ENCODE data around the gene MYO18A.

Gene MYO18A

DNA sequence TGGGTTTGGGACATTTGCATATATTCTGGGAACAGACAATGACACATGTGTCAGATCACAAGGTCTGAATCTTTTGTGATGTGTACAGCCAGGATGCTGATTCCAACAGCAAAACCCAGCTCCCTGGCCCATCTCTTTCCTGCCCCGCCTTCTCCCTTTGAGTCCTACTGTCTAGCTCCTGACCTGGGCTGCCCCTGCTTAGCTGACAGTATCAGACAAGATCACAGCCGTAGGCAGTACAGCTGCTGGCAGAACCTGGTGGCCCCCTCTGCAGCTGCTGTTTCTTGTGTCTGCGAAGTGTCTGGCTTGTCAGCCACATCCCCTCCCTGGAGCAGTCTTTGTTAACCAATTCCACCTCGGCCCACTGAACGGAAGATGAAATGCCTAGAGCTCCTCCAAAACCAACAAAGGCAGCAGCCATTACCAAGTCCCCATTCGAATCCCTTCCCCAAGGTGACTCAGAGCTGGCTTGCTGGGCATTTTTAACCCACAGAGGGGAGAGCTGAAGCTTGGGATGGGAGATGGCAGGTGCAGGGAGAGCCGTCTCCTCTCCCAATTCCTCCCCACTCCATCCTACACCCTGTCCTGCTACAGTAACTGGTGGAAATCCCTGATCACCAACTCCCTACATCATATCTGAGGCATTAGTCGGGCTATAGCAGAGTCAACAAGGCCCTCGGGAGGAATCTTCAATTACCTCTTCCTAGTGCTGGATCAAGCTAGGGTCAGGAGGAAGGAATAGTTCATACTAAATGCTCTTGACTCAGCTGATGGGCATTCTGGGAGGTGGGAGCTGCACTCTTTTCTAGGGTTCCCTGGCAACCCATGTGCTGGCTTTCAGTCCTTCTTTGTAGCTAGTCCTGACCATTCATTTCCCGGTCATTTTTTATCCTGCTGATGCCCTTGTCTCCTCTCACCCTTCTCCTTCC is 131.5 kb downstream of the MYO18A start:
- DNase-seq, result no peak

- DNase-seq, result no peak
These were observed 133.7 kb downstream of the MYO18A start for GRCh38 chr17:29046473-29046839.

DNA sequence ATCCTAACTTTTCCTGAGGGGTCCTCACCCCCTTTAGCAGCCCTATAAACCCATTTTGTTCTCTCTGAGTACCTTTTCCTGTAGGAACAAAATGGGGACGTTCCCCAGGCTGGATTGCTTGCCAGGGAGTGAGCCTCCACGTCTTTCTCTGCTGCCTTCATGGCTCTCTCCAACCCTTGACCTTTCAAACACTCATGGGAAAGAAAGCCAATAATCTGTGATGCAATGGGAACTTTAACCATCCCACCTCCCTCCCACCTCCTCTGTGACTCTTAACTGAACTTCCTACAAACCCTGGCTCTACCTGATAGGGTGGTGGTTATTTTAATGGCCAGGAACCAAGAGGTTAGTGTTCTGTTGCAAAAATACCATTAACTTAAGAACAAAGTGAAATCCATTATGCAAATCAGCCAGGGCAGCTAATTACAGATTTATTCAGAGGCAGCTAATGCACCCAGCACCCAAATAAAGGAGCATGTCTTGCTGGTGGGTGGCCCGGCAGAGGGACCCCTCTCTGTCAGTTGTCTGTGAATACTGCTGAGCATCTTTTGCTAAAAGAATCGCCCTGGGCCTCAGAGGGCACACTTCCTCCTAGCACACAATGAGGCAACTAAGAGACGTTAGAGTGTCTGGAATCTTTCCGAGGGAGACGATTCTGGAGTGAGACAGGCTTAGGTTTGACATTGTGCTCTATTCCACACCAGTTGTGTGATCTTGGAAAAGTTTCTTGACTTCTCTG is 134.3 kb downstream of the MYO18A start:
- no peak for DNase-seq

GRCh38 chr17:29045026-29045425 is 135.2 kb downstream of the MYO18A start:
- DNase-seq, result no peak

GRCh38 chr17:29043539-29044145 is 136.6 kb downstream of the MYO18A start:
- DNase-seq, result no peak

- DNase-seq, result peak; percentile 76
These were observed 137.3 kb downstream of the MYO18A start, which contains the start of gene PIPOX for GRCh38 chr17:29042679-29043538. Gene PIPOX, plus strand, starts transcription at chr17:29043141. Its CDS starts 85 bp downstream, at chr17:29043226.

GRCh38 chr17:29042026-29042678 is 138.0 kb downstream of the MYO18A start:
- no peak for DNase-seq

GRCh38 chr17:29041571-29041970 is 138.6 kb downstream of the MYO18A start:
- DNase-seq, result no peak

DNA sequence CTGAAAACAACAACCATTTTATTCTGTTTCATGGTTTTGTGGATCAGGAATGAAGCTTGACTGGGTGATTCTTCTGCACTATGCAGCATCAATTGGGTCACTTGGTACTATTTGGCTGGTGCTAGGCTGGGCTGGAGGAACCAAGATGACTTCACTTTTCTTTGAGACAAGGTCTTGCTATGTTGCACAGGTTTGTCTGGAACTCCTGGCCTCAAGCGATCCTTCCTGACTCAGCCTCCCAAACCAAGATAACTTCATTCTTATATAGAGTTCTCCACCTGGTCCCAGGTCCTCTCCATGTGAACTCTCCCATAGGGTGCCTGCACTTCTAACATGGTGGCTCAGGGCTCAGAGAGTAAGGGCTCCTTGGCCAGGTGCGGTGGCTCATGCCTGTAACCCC is 139.1 kb downstream of the MYO18A start:
- DNase-seq, result no peak

DNA sequence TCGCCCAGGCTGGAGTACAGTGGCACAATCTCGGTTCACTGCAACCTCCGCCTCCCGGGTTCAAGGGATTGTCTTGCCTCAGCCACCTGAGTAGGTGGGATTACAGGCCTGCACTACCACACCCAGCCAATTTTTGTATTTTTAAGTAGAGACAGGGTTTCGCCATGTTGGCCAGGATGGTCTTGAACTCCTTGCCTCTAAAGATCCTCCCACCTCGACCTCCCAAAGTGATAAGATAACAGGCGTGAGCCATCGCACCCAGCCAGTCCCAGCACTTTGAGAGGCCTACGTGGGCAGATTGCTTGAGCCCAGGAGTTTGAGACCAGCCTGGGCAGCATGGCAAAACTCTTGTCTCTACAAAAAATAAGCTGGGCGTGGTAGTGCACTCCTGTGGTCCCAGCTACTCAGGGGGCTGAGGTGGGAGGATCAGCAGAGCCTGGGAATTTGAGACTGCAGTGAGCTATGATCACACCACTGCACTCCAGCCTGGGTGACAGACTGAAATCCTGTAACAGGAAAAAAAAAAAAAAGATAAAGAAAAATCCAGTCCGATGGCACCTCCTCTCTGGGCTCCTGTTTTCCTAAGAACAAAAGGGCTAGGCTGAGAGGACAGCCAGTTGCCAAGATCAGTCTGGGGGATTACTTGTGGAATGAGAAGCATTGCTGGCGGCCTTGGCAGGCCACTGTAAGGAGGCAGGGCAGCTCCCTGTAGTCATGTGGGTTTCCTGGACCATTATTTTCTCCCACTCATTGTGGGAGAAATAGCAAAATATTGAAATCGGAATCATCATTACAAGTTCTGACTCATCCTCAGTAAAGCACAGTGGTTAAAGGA is 140.2 kb downstream of the MYO18A start:
- DNase-seq, result no peak

GRCh38 chr17:29038085-29038795 is 142.0 kb downstream of the MYO18A start:
- no peak for DNase-seq

- DNase-seq, result no peak
These were observed 142.5 kb downstream of the MYO18A start for GRCh38 chr17:29037739-29038084.

DNA sequence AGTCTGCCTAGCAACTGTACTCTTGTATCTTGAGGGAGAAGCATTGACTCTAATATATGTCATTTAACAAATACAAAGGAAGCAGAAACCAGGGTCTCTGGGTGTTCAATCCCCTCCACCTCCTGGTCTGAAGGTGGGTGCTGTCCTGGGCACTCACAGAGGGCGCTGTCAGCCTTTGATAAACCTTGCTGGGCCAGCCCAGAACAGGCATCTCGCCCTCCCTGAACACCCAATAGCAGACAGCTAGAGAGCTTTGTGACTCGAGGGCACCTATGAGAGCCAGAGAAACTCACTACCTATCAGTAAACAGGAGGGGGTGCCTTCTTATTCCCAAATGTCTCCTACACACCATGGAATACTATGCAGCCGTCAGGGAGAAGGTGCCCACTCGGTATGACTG is 143.6 kb downstream of the MYO18A start:
- DNase-seq, result no peak

DNA sequence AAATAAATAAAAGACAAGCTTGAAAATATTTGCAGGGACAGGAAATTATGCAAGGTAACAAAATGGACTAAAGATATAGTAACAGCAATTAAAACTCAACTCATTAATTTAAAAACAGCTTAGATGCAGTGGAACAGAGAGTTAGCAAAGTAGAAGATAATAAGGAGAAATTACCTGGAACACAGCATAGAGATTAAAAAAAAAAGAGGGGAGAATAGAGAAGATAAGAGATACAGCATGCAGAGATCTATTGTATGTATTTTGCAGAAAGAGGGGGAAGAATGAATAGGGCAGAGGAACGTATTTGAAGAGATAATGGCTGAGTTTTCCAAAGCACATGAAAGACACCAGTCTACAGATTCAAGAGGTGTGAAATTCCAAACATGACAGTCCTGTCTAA is 145.7 kb downstream of the MYO18A start:
- DNase-seq, result no peak

GRCh38 chr17:29032857-29033197 is 147.4 kb downstream of the MYO18A start:
- DNase-seq, result no peak

DNA sequence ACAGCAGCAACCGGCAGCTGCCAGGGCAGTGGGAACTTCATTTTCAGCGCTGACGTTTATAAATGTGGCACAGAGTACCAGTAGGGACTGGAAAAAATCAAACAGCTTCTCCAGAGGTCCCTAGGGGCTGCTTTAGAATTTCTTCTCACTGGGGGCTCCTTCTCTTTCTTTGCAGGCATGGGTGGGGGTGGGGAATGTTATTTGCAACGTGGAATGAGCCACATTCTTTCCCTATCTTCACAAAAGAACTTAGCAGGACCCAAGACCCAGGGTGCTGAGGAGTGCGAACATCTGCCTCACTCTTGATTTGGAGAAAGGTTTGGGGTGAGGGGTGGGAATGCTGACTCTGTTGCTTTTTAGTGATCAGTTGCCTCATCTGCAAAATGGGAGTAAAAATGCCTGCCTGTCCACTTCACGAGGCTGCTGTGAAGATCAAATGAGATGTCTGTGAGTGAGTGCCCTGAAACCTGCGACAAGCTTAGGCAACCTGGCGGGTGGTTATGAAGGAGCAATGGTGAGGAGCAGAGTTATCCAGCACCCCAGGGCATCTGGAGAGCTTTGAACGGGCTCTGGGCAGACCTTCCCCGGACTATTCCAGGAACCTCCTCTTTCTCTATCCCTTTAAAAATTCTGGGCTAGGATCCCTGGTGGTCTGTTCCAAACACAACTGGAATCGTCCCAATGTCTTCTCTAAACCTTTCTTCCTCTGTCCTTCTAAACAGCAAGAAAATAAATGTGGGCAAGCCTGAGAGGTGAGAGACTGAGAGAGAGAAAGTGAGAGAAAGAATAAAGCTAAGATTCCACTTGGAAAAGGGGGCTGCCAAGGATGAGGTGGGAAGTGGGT is 148.0 kb downstream of the MYO18A start:
- DNase-seq, result no peak

DNA sequence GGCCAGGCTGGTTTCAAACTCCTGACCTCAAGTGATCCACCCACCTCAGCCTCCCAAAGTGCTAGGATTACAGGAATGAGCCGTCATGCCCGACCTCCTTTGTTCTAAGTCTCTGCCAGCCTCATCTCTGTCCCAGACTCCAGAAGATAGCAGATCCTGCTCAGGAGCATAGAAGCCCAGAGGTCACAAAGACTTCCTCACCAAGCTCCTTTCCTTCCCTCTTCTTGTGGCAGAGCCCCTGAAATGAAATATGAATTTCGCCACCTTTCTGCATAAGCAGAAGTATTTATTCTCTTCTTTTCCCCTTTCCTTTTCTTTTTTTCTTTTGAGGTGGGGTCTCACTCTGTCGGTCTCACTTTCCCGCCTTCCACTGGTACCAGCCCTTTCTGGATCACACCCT is 148.7 kb downstream of the MYO18A start:
- no peak for DNase-seq

- no peak for DNase-seq
These were observed 155.8 kb downstream of the MYO18A start for GRCh38 chr17:29024316-29024952.

DNA sequence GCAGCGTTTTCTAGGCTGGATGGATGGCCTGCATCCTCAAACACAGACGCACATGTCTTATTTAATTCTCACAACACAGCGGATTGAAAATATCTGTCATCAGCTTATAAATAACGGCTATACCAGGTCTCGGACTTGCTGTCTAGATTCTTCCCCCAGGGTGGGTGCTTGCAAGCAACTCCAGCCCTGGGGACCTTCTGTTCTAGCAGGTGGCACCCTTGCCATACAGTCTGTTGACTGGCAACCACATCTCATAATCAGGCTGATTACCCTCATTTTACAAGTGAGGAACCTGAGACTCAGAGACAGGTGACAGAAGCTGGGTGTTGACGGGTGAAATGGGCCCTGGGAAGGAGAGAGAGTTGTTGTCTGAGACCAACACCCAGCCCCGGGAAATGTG is 158.1 kb downstream of the MYO18A start:
- no peak for DNase-seq

Data from NCI-H2029 treated with DMSO at 0.1 percent for 48 hours (cell line).